B cell (primary cell): ENCODE results near the gene ADAMTSL5. TPM values are rescaled to one million over a fixed set of nuclear protein-coding genes. Genes with fewer than 3 reads are reported as not detected.
"Not testable (repeated sequence)": the region's sequence is repeated elsewhere in the genome, so short reads cannot be mapped to it uniquely, and the experiment has no call there.

ENCODE experiments used
- ATAC-seq: fragments of 200-7000 bp; cut with Tn5 transposase; one replicate; pipeline ENCODE4 v1.10.0; 2021; ENCODE audit warnings: low read depth, mild to moderate bottlenecking, moderate number of reproducible peaks, moderate library complexity
- CTCF ChIA-PET: fragments of 350-600 bp; sonication (Branson Sonifier 250); formaldehyde crosslinking; loops from one replicate; lab custom pipeline; 2021; ENCODE audit warnings: antibody characterized with exemption, inconsistent platforms; lab: Charles Lee
- POLR2A ChIA-PET: fragments of 350-600 bp; sonication (Branson Sonifier 250); formaldehyde crosslinking; loops from one replicate; lab custom pipeline; 2021; ENCODE audit warnings: antibody characterized with exemption; lab: Charles Lee
- DNase-seq: peaks from one replicate; pipeline ENCODE4 v3.0.0; 2013
- H2AFZ ChIP-seq: 2 replicates; pipeline ENCODE4 v1.6.1; 2012; ENCODE audit warnings: mild to moderate bottlenecking, low read depth, low read length; ENCODE audit not compliant: insufficient read depth, poor library complexity, severe bottlenecking
- H3K27ac ChIP-seq, 2 donors: 1 replicate in 1 of 2; 2 replicates in 1 of 2; pipeline ENCODE4 v1.5.1; 2012 to 2013; ENCODE audit warnings: low read length in 2 of 2, mild to moderate bottlenecking in 2 of 2, moderate library complexity in 1 of 2
- H3K27me3 ChIP-seq, 4 experiments: fragments of 200-600 bp in 1 of 4; sonication (generic) in 1 of 4; replicated peaks in 1 of 4; 1 replicate in 2 of 4; 2 replicates in 2 of 4; pipeline versions ENCODE4 v1.6.1 to v1.7.0; 2013 to 2016; ENCODE audit warnings: low read length in 3 of 4, mild to moderate bottlenecking in 2 of 4, mixed read lengths in 1 of 4, moderate library complexity in 1 of 4; ENCODE audit not compliant: insufficient read depth in 4 of 4, control insufficient read depth in 3 of 4; ENCODE audit errors: control extremely low read depth in 1 of 4
- H3K36me3 ChIP-seq, 2 experiments: replicated peaks in 1 of 2; 1 replicate in 1 of 2; 2 replicates in 1 of 2; pipeline versions ENCODE4 v1.6.1 to v1.7.1; 2013; ENCODE audit warnings: low read length in 1 of 2; ENCODE audit not compliant: insufficient read depth in 2 of 2, control insufficient read depth in 1 of 2; ENCODE audit errors: control extremely low read depth in 1 of 2, extremely low read depth in 1 of 2
- H3K4me1 ChIP-seq, 2 donors: fragments of 200-600 bp in 1 of 2; sonication (generic) in 1 of 2; 1 replicate in 1 of 2; 2 replicates in 1 of 2; pipeline versions ENCODE4 v1.5.1 to v1.6.1; 2013 to 2017; ENCODE audit warnings: low read length in 2 of 2; ENCODE audit not compliant: control insufficient read depth in 2 of 2, insufficient read depth in 2 of 2
- H3K4me2 ChIP-seq: replicated peaks from 2 replicates; pipeline ENCODE3; 2012; ENCODE audit warnings: mild to moderate bottlenecking, low read depth, low read length; ENCODE audit not compliant: poor library complexity, severe bottlenecking
- H3K4me3 ChIP-seq, 5 experiments: fragments of 200-600 bp in 1 of 5; sonication (generic) in 1 of 5; 1 replicate in 3 of 5; 2 replicates in 2 of 5; pipeline versions ENCODE4 v1.5.1 to v1.7.0; 2011 to 2016; ENCODE audit warnings: low read length in 4 of 5, mild to moderate bottlenecking in 4 of 5, low read depth in 2 of 5, control low read depth in 1 of 5, moderate library complexity in 1 of 5; ENCODE audit not compliant: insufficient read depth in 1 of 5; ENCODE audit errors: control extremely low read depth in 1 of 5, extremely low read depth in 1 of 5
- H3K79me2 ChIP-seq: fragments of 200-600 bp; sonication (generic); one replicate; pipeline ENCODE4 v1.6.0; 2016; ENCODE audit warnings: low read length; ENCODE audit not compliant: control insufficient read depth, insufficient read depth
- H3K9ac ChIP-seq: fragments of 200-600 bp; sonication (generic); 2 replicates; pipeline ENCODE4 v1.6.1; 2017; ENCODE audit warnings: mild to moderate bottlenecking, low read length, moderate library complexity
- H3K9me3 ChIP-seq, 3 donors: one replicate each; pipeline versions ENCODE4 v1.6.1 to v1.7.1; 2013; ENCODE audit warnings: low read length in 2 of 3; ENCODE audit not compliant: control insufficient read depth in 2 of 3, insufficient read depth in 1 of 3; ENCODE audit errors: control extremely low read depth in 1 of 3
- H4K20me1 ChIP-seq: 2 replicates; pipeline ENCODE4 v1.6.0; 2012; ENCODE audit warnings: mild to moderate bottlenecking, low read length; ENCODE audit not compliant: insufficient read depth, control insufficient read depth, poor library complexity, severe bottlenecking
- H3K27ac Mint-ChIP-seq: one replicate; pipeline ENCODE4 v1.8.0; 2021; ENCODE audit warnings: mixed read lengths
- H3K27me3 Mint-ChIP-seq: one replicate; pipeline ENCODE4 v1.8.0; 2021; ENCODE audit warnings: mixed read lengths
- H3K4me1 Mint-ChIP-seq: one replicate; pipeline ENCODE4 v1.8.0; 2021; ENCODE audit warnings: mixed read lengths
- H3K4me3 Mint-ChIP-seq: one replicate; pipeline ENCODE4 v1.8.0; 2021; ENCODE audit warnings: mixed read lengths
- H3K9me3 Mint-ChIP-seq: one replicate; pipeline ENCODE4 v1.8.0; 2022; ENCODE audit warnings: mixed read lengths; ENCODE audit not compliant: insufficient read depth
- EZH2 ChIP-seq: IDR thresholded peaks from 2 replicates; pipeline ENCODE4 v1.6.1; 2012; ENCODE audit warnings: borderline replicate concordance, low read depth, mild to moderate bottlenecking, moderate library complexity, low read length; ENCODE audit not compliant: insufficient read depth, poor library complexity, severe bottlenecking
- WGBS: methylation state at CpG from one replicate; pipeline ENCODE4 v1.1.5; 2013; ENCODE audit warnings: missing lambda C conversion rate; ENCODE audit not compliant: insufficient coverage; 5-methylcytosine and 5-hydroxymethylcytosine counted together
- intact Hi-C: fragments of 100-400 bp; cut with micrococcal nuclease; formaldehyde crosslinking; loops from one replicate; pipeline ENCODE4 v1.10.0; 2022
- polyA plus RNA-seq: library from polyadenylated mRNA; depleted of rRNA; stranded (reverse); fragments of >200 nt; gene quantifications from 2 replicates; pipeline ENCODE4 v1.2.3, GENCODE V29; 2012
- total RNA-seq, 2 donors: library from RNA; stranded (reverse); fragments of 120-200 nt in 1 of 2; gene quantifications; 1 replicate in 1 of 2; 2 replicates in 1 of 2; pipeline versions ENCODE4 v1.2.3 to v1.2.4, GENCODE V29; 2013 to 2022
- TF ChIP-seq, protein P1 (sequence below): fragments of 200-600 bp; IDR thresholded peaks from one replicate; pipeline ENCODE4 v1.8.0; 2022; ENCODE audit warnings: antibody characterized with exemption, mild to moderate bottlenecking

Gene ADAMTSL5
- total and polyA plus RNA-seq, 2 donors (not counting 1 experiment from before 2014, with no cell fraction given) = 0.09 TPM; not detected in 1

DNA sequence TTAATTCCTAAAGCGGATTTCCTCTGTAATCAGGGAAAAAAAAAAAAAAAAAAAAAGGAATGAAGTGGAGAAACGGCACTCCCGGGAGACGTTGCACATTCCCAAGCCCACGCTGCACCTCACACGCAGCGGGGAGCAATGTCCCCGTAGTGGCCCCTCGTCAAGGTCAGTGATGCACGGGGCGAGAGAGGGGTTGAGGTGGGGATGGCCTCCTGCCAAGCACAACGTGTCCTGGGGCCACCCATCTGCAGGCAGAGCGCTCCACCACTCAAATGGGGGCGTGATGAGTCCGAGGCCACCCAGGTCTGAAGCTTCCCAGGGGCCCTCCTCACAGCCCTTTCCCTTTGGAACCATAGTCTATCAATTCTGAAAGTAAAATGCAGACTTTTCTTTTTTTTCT is 26.2 kb upstream of the ADAMTSL5 start:
- DNase-seq (no peak), ATAC-seq (no peak)
- H3K27ac ChIP-seq = no peak overlapping the region
- POLR2A ChIA-PET = interaction anchor here (0.5 to 0.7 kb wide), 2 partner anchors 185 to 263 kb away, joined by 3 to 12 read pairs; no protein-coding TSS in a partner anchor
- peaks cover 0 to 17% (median 0%) of the 10 kb centered on the region in 3 donors for H3K9me3 ChIP-seq
- H3K4me3 Mint-ChIP-seq = no peak overlapping the region
- no peak overlapping the region for H3K9ac ChIP-seq
- no peaks in the 10 kb centered on the region for H3K9me3 Mint-ChIP-seq
- H2AFZ ChIP-seq = no peak overlapping the region
- H3K27me3 Mint-ChIP-seq = peaks cover 17% of the 10 kb centered on the region
- WGBS = 65% methylated on average over 11 of the region's 15 CpGs
- peaks cover 0 to 25% (median 3%) of the 10 kb centered on the region in 4 experiments for H3K27me3 ChIP-seq
- H3K4me3 ChIP-seq = no peak overlapping the region
- TF ChIP-seq EZH2 = no peak
- TF ChIP-seq, protein P1, sequence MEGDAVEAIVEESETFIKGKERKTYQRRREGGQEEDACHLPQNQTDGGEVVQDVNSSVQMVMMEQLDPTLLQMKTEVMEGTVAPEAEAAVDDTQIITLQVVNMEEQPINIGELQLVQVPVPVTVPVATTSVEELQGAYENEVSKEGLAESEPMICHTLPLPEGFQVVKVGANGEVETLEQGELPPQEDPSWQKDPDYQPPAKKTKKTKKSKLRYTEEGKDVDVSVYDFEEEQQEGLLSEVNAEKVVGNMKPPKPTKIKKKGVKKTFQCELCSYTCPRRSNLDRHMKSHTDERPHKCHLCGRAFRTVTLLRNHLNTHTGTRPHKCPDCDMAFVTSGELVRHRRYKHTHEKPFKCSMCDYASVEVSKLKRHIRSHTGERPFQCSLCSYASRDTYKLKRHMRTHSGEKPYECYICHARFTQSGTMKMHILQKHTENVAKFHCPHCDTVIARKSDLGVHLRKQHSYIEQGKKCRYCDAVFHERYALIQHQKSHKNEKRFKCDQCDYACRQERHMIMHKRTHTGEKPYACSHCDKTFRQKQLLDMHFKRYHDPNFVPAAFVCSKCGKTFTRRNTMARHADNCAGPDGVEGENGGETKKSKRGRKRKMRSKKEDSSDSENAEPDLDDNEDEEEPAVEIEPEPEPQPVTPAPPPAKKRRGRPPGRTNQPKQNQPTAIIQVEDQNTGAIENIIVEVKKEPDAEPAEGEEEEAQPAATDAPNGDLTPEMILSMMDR = no peak
- H3K4me1 ChIP-seq = no peaks in the 10 kb centered on the region
- H3K79me2 ChIP-seq = no peaks in the 10 kb centered on the region
- CTCF ChIA-PET = no interaction called here
- no peaks in the 10 kb centered on the region for H3K4me1 Mint-ChIP-seq
- H3K4me2 ChIP-seq = no peak overlapping the region
- H3K27ac Mint-ChIP-seq = no peak overlapping the region
- no peaks in the 10 kb centered on the region for H4K20me1 ChIP-seq
- H3K36me3 ChIP-seq = no peaks in the 10 kb centered on the region
- intact Hi-C loops = no loop called here

DNA sequence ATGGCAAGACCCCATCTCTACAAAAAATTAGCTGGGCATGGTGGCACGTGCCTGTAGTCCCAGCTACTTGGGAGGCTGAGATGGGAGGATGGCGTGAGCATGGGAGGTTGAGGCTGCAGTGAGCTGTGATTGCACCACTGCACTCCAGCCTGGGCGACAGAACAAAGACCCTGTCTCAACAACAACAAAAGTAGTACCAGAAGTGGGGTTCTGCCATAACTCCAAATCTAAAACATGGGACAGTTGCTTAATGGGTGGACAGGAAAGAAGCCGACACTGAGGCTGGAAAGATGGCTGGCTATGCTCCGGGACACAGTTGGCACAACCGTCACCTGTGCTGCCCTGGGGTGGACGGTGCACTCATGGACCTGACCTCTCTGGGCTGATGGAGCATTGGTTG is 22.9 kb upstream of the ADAMTSL5 start:
- H3K4me3 ChIP-seq, CTCF ChIA-PET, H3K79me2 ChIP-seq, ATAC-seq, H3K27ac ChIP-seq, H3K4me1 Mint-ChIP-seq, H3K9ac ChIP-seq, POLR2A ChIA-PET, H3K9me3 Mint-ChIP-seq, intact Hi-C loops, H4K20me1 ChIP-seq, H2AFZ ChIP-seq, H3K4me3 Mint-ChIP-seq, H3K36me3 ChIP-seq, H3K4me2 ChIP-seq, DNase-seq, H3K27ac Mint-ChIP-seq, H3K4me1 ChIP-seq: not testable (repeated sequence)
- peaks cover 0 to 12% (median 0%) of the 10 kb centered on the region in 3 donors for H3K9me3 ChIP-seq
- WGBS = 100% methylated on average over 4 of the region's 7 CpGs
- peaks cover 0 to 22% (median 0%) of the 10 kb centered on the region in 4 experiments for H3K27me3 ChIP-seq
- H3K27me3 Mint-ChIP-seq = peaks cover 18% of the 10 kb centered on the region
